IMR-90 (cell line): ENCODE results near the gene SEMA5A. TPM values are rescaled to one million over a fixed set of nuclear protein-coding genes. Genes with fewer than 3 reads are reported as not detected.

ENCODE experiments used
- ATAC-seq: fragments of 200-7000 bp; cut with Tn5 transposase; 2 replicates; pipeline ENCODE4 v1.9.1; 2020; ENCODE audit warnings: low read depth, mild to moderate bottlenecking, moderate library complexity
- BruUV-seq: library from RNA; stranded (reverse); fragments of 400-500 nt; replicated peaks from 2 replicates; lab custom pipeline; 2021; lab: Mats Ljungman, UMichigan
- CTCF ChIA-PET: fragments of 300-600 bp; formaldehyde crosslinking; extraction: SDS; loops from one replicate; lab custom pipeline; 2021; ENCODE audit warnings: antibody characterized with exemption; lab: Yijun Ruan, JAX
- POLR2A ChIA-PET: fragments of 300-600 bp; sonication (Branson Sonifier 250); formaldehyde crosslinking; loops from one replicate; lab custom pipeline; 2022; ENCODE audit warnings: antibody characterized with exemption; ENCODE audit not compliant: unreplicated experiment; lab: Charles Lee
- DNase-seq: peaks from one replicate; pipeline ENCODE4 v3.0.0; 2013
- H2AFZ ChIP-seq: replicated peaks from 2 replicates; pipeline ENCODE3; 2013; ENCODE audit warnings: low read length, mild to moderate bottlenecking; ENCODE audit not compliant: poor library complexity
- H2AK5ac ChIP-seq: 2 replicates; pipeline ENCODE4 v1.6.1; 2013; ENCODE audit warnings: low read depth, low read length, inconsistent platforms
- H2AK9ac ChIP-seq: replicated peaks from 2 replicates; pipeline ENCODE3; 2013; ENCODE audit warnings: mild to moderate bottlenecking, low read depth, low read length, moderate library complexity; ENCODE audit not compliant: poor library complexity
- H2BK120ac ChIP-seq: 2 replicates; pipeline ENCODE4 v1.6.1; 2013; ENCODE audit warnings: low read depth, low read length, inconsistent platforms
- H2BK15ac ChIP-seq: 3 replicates; pipeline ENCODE4 v1.6.1; 2013; ENCODE audit warnings: low read depth, low read length, inconsistent platforms
- H2BK20ac ChIP-seq: 2 replicates; pipeline ENCODE4 v1.6.1; 2013; ENCODE audit warnings: low read depth, mild to moderate bottlenecking, inconsistent platforms, low read length, moderate library complexity
- H2BK5ac ChIP-seq: 2 replicates; pipeline ENCODE4 v1.6.1; 2013; ENCODE audit warnings: mild to moderate bottlenecking, low read depth, low read length, inconsistent platforms; ENCODE audit not compliant: poor library complexity, severe bottlenecking
- H3K14ac ChIP-seq: replicated peaks from 2 replicates; pipeline ENCODE4 v1.6.1; 2013; ENCODE audit warnings: low read depth, low read length, inconsistent platforms
- H3K18ac ChIP-seq: 2 replicates; pipeline ENCODE4 v1.6.1; 2013; ENCODE audit warnings: low read depth, low read length, control low read depth
- H3K23ac ChIP-seq: 2 replicates; pipeline ENCODE4 v1.6.1; 2013; ENCODE audit warnings: low read depth, low read length, inconsistent platforms
- H3K27ac ChIP-seq: 2 replicates; pipeline ENCODE4 v1.5.1; 2013; ENCODE audit warnings: mild to moderate bottlenecking, control low read depth, low read length; ENCODE audit not compliant: insufficient read depth
- H3K27me3 ChIP-seq: 2 replicates; pipeline ENCODE4 v1.6.1; 2013; ENCODE audit warnings: low read length; ENCODE audit not compliant: control insufficient read depth, insufficient read depth
- H3K36me3 ChIP-seq: 2 replicates; pipeline ENCODE4 v1.6.1; 2013; ENCODE audit warnings: low read length, mixed read lengths; ENCODE audit not compliant: control insufficient read depth, insufficient read depth
- H3K4ac ChIP-seq: 2 replicates; pipeline ENCODE4 v1.6.1; 2013; ENCODE audit warnings: low read depth, low read length, inconsistent platforms
- H3K4me1 ChIP-seq: 2 replicates; pipeline ENCODE4 v1.6.1; 2013; ENCODE audit warnings: low read length, mixed read lengths; ENCODE audit not compliant: control insufficient read depth, insufficient read depth
- H3K4me2 ChIP-seq: 2 replicates; pipeline ENCODE4 v1.6.1; 2013; ENCODE audit warnings: low read depth, mild to moderate bottlenecking, control low read depth, low read length, moderate library complexity
- H3K4me3 ChIP-seq: 2 replicates; pipeline ENCODE4 v1.5.1; 2013; ENCODE audit warnings: low read depth, mild to moderate bottlenecking, control low read depth, low read length, moderate library complexity; ENCODE audit not compliant: insufficient read depth
- H3K56ac ChIP-seq: 2 replicates; pipeline ENCODE4 v1.6.1; 2013; ENCODE audit warnings: low read length, inconsistent platforms; ENCODE audit not compliant: insufficient read depth; ENCODE audit errors: extremely low read depth
- H3K79me1 ChIP-seq, 2 experiments: 2 replicates each; pipeline ENCODE4 v1.6.1; 2013; ENCODE audit warnings: low read length in 2 of 2, inconsistent platforms in 1 of 2, low read depth in 1 of 2
- H3K9ac ChIP-seq: 2 replicates; pipeline ENCODE4 v1.6.1; 2013; ENCODE audit warnings: low read depth, low read length, control low read depth
- H3K9me1 ChIP-seq: 2 replicates; pipeline ENCODE4 v1.6.1; 2013; ENCODE audit warnings: low read length, inconsistent platforms; ENCODE audit not compliant: insufficient read depth
- H3K9me3 ChIP-seq: 2 replicates; pipeline ENCODE4 v1.6.1; 2013; ENCODE audit warnings: low read length; ENCODE audit not compliant: control insufficient read depth, insufficient read depth
- H4K20me1 ChIP-seq: 2 replicates; pipeline ENCODE4 v1.6.1; 2013; ENCODE audit warnings: low read length, inconsistent platforms; ENCODE audit not compliant: insufficient read depth
- H4K5ac ChIP-seq: 2 replicates; pipeline ENCODE4 v1.6.1; 2013; ENCODE audit warnings: mild to moderate bottlenecking, low read depth, low read length, control low read depth
- H4K8ac ChIP-seq, 2 experiments: 2 replicates each; pipeline ENCODE4 v1.6.1; 2013; ENCODE audit warnings: low read depth in 2 of 2, low read length in 2 of 2, control low read depth in 1 of 2, inconsistent platforms in 1 of 2
- H4K91ac ChIP-seq: 2 replicates; pipeline ENCODE4 v1.6.1; 2013; ENCODE audit warnings: low read depth, low read length, inconsistent platforms; ENCODE audit not compliant: insufficient read depth
- BHLHE40 ChIP-seq: fragments of 150-350 bp; IDR thresholded peaks from 2 replicates; pipeline ENCODE4 v1.6.1; 2016; ENCODE audit warnings: mild to moderate bottlenecking, low read depth, low read length
- CEBPB ChIP-seq: IDR thresholded peaks from 2 replicates; pipeline ENCODE4 v1.6.1; 2012; ENCODE audit warnings: low read depth, low read length, improper control_type of control experiment
- CHD1 ChIP-seq: IDR thresholded peaks from 2 replicates; pipeline ENCODE4 v1.6.1; 2012; ENCODE audit warnings: low read depth, low read length, improper control_type of control experiment
- FOS ChIP-seq: fragments of 150-350 bp; IDR thresholded peaks from 2 replicates; pipeline ENCODE4 v1.6.1; 2016; ENCODE audit warnings: low read depth, low read length
- MAFK ChIP-seq: IDR thresholded peaks from 2 replicates; pipeline ENCODE4 v1.6.1; 2012; ENCODE audit warnings: low read depth, low read length, improper control_type of control experiment
- MAZ ChIP-seq: IDR thresholded peaks from 2 replicates; pipeline ENCODE4 v1.6.1; 2012; ENCODE audit warnings: low read depth, mild to moderate bottlenecking, low read length, improper control_type of control experiment, moderate library complexity, borderline replicate concordance
- MXI1 ChIP-seq: IDR thresholded peaks from 2 replicates; pipeline ENCODE4 v1.6.1; 2012; ENCODE audit warnings: low read depth, mild to moderate bottlenecking, low read length, moderate library complexity, borderline replicate concordance
- NFE2L2 ChIP-seq: fragments of 150-350 bp; IDR thresholded peaks from 2 replicates; pipeline ENCODE4 v1.6.1; 2016; ENCODE audit warnings: low read depth, mild to moderate bottlenecking, low read length
- POLR2A ChIP-seq: IDR thresholded peaks from 2 replicates; pipeline ENCODE4 v1.6.1; 2012; ENCODE audit warnings: mild to moderate bottlenecking, low read depth, low read length
- RAD21 ChIP-seq: IDR thresholded peaks from 2 replicates; pipeline ENCODE4 v1.6.1; 2012; ENCODE audit warnings: low read length, improper control_type of control experiment
- RCOR1 ChIP-seq: IDR thresholded peaks from 2 replicates; pipeline ENCODE4 v1.6.1; 2012; ENCODE audit warnings: mild to moderate bottlenecking, low read length, improper control_type of control experiment; ENCODE audit not compliant: insufficient replicate concordance
- RFX5 ChIP-seq: IDR thresholded peaks from 2 replicates; pipeline ENCODE4 v1.8.0; 2012; ENCODE audit warnings: low read depth, mild to moderate bottlenecking, low read length, moderate library complexity
- SMC3 ChIP-seq: fragments of 150-350 bp; IDR thresholded peaks from 2 replicates; pipeline ENCODE4 v1.6.1; 2016; ENCODE audit warnings: low read depth, mild to moderate bottlenecking, antibody characterized with exemption, low read length, moderate library complexity
- WGBS, 2 experiments: methylation state at CpG; one replicate each; pipeline versions ENCODE4 v1.1.5 to v1.1.7; 2013; ENCODE audit warnings: missing lambda C conversion rate in 2 of 2; ENCODE audit not compliant: insufficient read length in 1 of 2; ENCODE audit errors: extremely low coverage in 2 of 2; 5-methylcytosine and 5-hydroxymethylcytosine counted together
- dilution Hi-C: fragments of 300-500 bp; cut with HindIII; formaldehyde crosslinking; loops from one replicate; pipeline ENCODE4 v1.14.3; 2018; ENCODE audit warnings: low sequenced_read_pairs; ENCODE audit not compliant: unreplicated experiment
- in situ Hi-C: fragments of 300-500 bp; cut with MboI; formaldehyde crosslinking; loops from 3 replicates; pipeline ENCODE4 v1.14.3; 2019; ENCODE audit warnings: low sequenced_read_pairs, inconsistent platforms, mixed read lengths
- intact Hi-C: fragments of 100-400 bp; cut with micrococcal nuclease; formaldehyde crosslinking; loops from 2 replicates; pipeline ENCODE4 v1.10.0; 2022
- polyA plus RNA-seq, 3 experiments: library from polyadenylated mRNA; depleted of rRNA; stranded (reverse); fragments of >200 nt; gene quantifications; 2 replicates each; pipeline ENCODE4 v1.2.3, GENCODE V29; 2012; ENCODE audit warnings: low replicate concordance in 1 of 3
- total RNA-seq: library from RNA; depleted of rRNA; stranded (reverse); fragments of >200 nt; gene quantifications from 2 replicates; pipeline ENCODE4 v1.2.3, GENCODE V29; 2012
- TF ChIP-seq, protein P1 (sequence below): conservative IDR thresholded peaks from 2 replicates; pipeline ENCODE4 v1.5.1; 2012; ENCODE audit warnings: mild to moderate bottlenecking, low read depth, low read length, improper control_type of control experiment
- TF ChIP-seq, protein P2 (sequence below): fragments of 150-350 bp; IDR thresholded peaks from 2 replicates; pipeline ENCODE4 v1.6.1; 2016; ENCODE audit warnings: low read depth, mild to moderate bottlenecking, low read length, moderate library complexity, borderline replicate concordance

The SEMA5A gene
- total and polyA plus RNA-seq, 2 of the 4 experiments (the other 2 are of a cell fraction): 8.2 to 9.9 TPM

GRCh38 chr5:9438596-9439354, 107.1 kb downstream of the SEMA5A start:
- Histone ChIP-seq H4K91ac (peak overlapping the region; percentile 17), H2AK5ac (peak overlapping the region; percentile 81; the same call in 1 of the 2 replicates), H3K4me3 (no peak overlapping the region), H2BK5ac (peak overlapping the region; percentile 48), H2AK9ac (no peak overlapping the region), H3K9me3 (no peaks in the 10 kb centered on the region), H4K20me1 (peaks cover 9% of the 10 kb centered on the region; the same call in 1 of the 2 replicates), H4K8ac (peak overlapping the region in 1 of 2 experiments; percentile 54; a peak in 2 of 4 replicates), H3K27me3 (no peaks in the 10 kb centered on the region), H3K9me1 (peaks cover 26% of the 10 kb centered on the region; the same call in 1 of the 2 replicates), H2BK120ac (peak overlapping the region; percentile 69; the same call in 1 of the 2 replicates), H2BK15ac (peak overlapping the region; percentile 59; the same call in 2 of the 3 replicates), H3K36me3 (peaks cover 7% of the 10 kb centered on the region), H3K56ac (no peak overlapping the region; the same call in 1 of the 2 replicates), H2AFZ (no peak overlapping the region), H3K9ac (no peak overlapping the region), H3K18ac (peak overlapping the region; percentile 16; the same call in 1 of the 2 replicates), H3K79me1 (peaks cover 18 to 60% of the 10 kb centered on the region in 2 experiments; a peak in 3 of 4 replicates), H3K23ac (peak overlapping the region; percentile 39; the same call in 1 of the 2 replicates), H3K4ac (peak overlapping the region; percentile 30), H3K14ac (peak overlapping the region; percentile 44), H3K4me1 (peaks cover 15% of the 10 kb centered on the region), H3K27ac (no peak overlapping the region), H2BK20ac (peak overlapping the region; percentile 80), H4K5ac (no peak overlapping the region; the same call in 1 of the 2 replicates), H3K4me2 (no peak overlapping the region)
- dilution Hi-C loops (no loop called here), in situ Hi-C loops (no loop called here), intact Hi-C loops (no loop called here)
- ATAC-seq (no peak), DNase-seq (no peak)
- ChIA-PET CTCF (no interaction called here), POLR2A (interaction anchor here (0.6 kb wide), 1 partner anchor 8 kb away, joined by 3 read pairs; no protein-coding TSS in a partner anchor)
- no TSS peak for BruUV-seq
- WGBS, 2 experiments: 100% methylated on average over 4 of the region's 10 CpGs; no CpG with 5 or more reads in 1 of the 2 experiments
- TF ChIP-seq MXI1: no peak
- TF ChIP-seq SMC3: no peak
- no peak for TF ChIP-seq RAD21
- TF ChIP-seq, protein P1, sequence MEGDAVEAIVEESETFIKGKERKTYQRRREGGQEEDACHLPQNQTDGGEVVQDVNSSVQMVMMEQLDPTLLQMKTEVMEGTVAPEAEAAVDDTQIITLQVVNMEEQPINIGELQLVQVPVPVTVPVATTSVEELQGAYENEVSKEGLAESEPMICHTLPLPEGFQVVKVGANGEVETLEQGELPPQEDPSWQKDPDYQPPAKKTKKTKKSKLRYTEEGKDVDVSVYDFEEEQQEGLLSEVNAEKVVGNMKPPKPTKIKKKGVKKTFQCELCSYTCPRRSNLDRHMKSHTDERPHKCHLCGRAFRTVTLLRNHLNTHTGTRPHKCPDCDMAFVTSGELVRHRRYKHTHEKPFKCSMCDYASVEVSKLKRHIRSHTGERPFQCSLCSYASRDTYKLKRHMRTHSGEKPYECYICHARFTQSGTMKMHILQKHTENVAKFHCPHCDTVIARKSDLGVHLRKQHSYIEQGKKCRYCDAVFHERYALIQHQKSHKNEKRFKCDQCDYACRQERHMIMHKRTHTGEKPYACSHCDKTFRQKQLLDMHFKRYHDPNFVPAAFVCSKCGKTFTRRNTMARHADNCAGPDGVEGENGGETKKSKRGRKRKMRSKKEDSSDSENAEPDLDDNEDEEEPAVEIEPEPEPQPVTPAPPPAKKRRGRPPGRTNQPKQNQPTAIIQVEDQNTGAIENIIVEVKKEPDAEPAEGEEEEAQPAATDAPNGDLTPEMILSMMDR: no peak
- TF ChIP-seq MAZ: no peak
- no peak for TF ChIP-seq POLR2A
- no peak for TF ChIP-seq CEBPB
- no peak for TF ChIP-seq NFE2L2
- TF ChIP-seq MAFK: no peak
- no peak for TF ChIP-seq RFX5
- TF ChIP-seq, protein P2, sequence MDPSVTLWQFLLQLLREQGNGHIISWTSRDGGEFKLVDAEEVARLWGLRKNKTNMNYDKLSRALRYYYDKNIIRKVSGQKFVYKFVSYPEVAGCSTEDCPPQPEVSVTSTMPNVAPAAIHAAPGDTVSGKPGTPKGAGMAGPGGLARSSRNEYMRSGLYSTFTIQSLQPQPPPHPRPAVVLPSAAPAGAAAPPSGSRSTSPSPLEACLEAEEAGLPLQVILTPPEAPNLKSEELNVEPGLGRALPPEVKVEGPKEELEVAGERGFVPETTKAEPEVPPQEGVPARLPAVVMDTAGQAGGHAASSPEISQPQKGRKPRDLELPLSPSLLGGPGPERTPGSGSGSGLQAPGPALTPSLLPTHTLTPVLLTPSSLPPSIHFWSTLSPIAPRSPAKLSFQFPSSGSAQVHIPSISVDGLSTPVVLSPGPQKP: no peak
- TF ChIP-seq CHD1: no peak
- TF ChIP-seq FOS: no peak
- no peak for TF ChIP-seq BHLHE40
- TF ChIP-seq RCOR1: no peak
